ENCODE results near the gene RBFA. TPM values are rescaled to one million over a fixed set of nuclear protein-coding genes. Genes with fewer than 3 reads are reported as not detected.

The RBFA gene
- total and polyA plus RNA-seq, 8 donors, result 10.5 to 19.5 (median 12.3) TPM

DNA sequence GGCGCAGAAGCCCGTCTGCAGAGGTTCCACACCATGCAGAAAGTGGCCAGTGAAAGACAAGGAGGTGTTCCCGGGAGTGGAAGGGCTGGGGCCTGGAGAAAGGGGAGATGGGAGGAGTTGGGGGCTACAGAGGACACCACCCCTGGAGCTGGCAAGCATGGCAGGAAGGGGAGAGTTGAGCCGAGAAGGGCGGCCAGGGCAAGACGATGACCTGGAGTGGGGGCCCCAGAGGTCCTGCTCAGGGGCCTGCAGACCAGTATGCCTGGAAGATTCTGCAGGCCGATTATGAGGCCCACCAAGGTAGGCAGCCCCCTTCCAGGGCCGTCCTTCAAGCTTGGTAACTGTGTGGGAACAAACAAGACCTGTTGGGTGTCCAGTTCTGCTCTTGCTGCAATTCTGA lies 33.1 kb downstream of the RBFA start:
- Histone ChIP-seq H3K36me3 (no peaks in the 10 kb centered on the region), H3K27ac (no peak overlapping the region), H3K4me1 (no peaks in the 10 kb centered on the region), H3K4me3 (no peak overlapping the region), H3K27me3 (no peaks in the 10 kb centered on the region), H3K9me3 (peaks cover 0 to 3% (median 0%) of the 10 kb centered on the region in 4 donors)
- TF ChIP-seq, protein P1, sequence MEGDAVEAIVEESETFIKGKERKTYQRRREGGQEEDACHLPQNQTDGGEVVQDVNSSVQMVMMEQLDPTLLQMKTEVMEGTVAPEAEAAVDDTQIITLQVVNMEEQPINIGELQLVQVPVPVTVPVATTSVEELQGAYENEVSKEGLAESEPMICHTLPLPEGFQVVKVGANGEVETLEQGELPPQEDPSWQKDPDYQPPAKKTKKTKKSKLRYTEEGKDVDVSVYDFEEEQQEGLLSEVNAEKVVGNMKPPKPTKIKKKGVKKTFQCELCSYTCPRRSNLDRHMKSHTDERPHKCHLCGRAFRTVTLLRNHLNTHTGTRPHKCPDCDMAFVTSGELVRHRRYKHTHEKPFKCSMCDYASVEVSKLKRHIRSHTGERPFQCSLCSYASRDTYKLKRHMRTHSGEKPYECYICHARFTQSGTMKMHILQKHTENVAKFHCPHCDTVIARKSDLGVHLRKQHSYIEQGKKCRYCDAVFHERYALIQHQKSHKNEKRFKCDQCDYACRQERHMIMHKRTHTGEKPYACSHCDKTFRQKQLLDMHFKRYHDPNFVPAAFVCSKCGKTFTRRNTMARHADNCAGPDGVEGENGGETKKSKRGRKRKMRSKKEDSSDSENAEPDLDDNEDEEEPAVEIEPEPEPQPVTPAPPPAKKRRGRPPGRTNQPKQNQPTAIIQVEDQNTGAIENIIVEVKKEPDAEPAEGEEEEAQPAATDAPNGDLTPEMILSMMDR (IDR thresholded peaks at IDR 0.05), result no peak
- DNase-seq, result no peak
- intact Hi-C loops (cut with DNase I), result no loop called here
- FAIRE-seq, result no peak
- WGBS, 2 donors, result 79 to 85% methylated on average over 8 of the region's 8 CpGs
- ATAC-seq, result no peak

DNA sequence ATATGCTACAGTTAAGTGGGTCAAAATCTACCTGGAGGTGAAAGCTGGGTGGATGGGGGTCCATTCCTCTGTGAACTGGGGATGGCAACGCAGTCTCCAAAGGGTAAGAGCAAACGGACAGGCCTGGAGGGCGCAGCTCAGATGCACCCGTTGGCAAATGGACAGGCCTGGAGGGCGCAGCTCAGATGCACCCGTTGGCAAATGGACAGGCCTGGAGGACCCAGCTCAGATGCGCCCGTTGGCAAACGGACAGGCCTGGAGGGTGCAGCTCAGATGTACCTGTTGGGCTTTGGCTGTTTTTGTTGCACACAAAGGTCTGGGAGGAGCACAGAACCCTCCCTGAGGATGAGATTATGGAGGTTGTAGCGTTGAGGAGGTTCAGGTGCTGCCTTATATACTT lies 33.7 kb downstream of the RBFA start:
- H3K36me3 ChIP-seq, result no peaks in the 10 kb centered on the region
- no peak for ATAC-seq

DNA sequence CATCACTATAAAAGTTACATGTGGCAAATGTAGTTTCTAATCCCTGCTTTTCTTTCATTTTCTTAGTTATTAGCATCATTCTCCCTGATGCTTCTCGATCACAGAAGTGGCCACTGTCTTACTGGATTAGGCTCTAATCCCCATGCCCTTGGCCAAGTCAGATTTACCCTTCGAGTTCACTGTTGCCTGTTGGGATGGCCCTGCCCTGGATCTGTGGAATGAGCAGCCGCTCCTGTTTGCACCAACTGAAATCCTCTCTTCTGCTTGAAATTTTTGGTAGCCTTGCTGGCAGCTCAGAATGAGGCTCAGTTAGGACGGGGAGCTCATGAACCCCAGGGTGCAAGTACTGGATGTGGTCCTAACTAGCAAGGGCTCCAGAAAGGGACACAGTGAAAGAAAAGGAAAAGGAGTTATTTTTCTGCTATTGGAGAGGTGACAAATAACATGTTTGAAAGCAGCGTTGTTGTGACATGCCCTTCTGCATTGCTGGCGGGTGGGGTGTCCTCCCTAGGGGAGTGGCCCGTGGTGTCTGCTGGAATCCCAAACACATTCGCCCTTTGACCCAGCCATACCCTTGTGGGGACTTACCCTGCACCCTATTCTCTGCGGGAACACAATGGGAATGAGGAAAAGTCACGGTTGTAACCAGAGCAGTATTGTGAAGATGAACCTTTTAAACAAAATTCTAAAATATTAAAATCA lies 34.5 kb downstream of the RBFA start:
- H3K36me3 ChIP-seq, result no peaks in the 10 kb centered on the region
- no peaks in the 10 kb centered on the region for H3K4me1 ChIP-seq
- no peak for DNase-seq
- H3K27ac ChIP-seq, result no peak overlapping the region
- no peak for FAIRE-seq
- no peaks in the 10 kb centered on the region for H3K9me3 ChIP-seq
- WGBS, 2 donors, result 74 to 75% methylated on average over 10 of the region's 10 CpGs
- TF ChIP-seq, protein P1 (IDR thresholded peaks at IDR 0.05), result no peak
- H3K4me3 ChIP-seq, result no peak overlapping the region
- intact Hi-C loops (cut with DNase I), result no loop called here
- ATAC-seq, result no peak
- no peaks in the 10 kb centered on the region for H3K27me3 ChIP-seq

More for the DNA sequence above, 33.7 kb downstream of the RBFA start:
- TF ChIP-seq, protein P1 (IDR thresholded peaks at IDR 0.05), result no peak
- no peaks in the 10 kb centered on the region for H3K27me3 ChIP-seq
- no peak for FAIRE-seq
- no peaks in the 10 kb centered on the region for H3K9me3 ChIP-seq
- no peak overlapping the region for H3K27ac ChIP-seq
- intact Hi-C loops (cut with DNase I), result no loop called here
- no peak for DNase-seq
- H3K4me1 ChIP-seq, result no peaks in the 10 kb centered on the region
- no peak overlapping the region for H3K4me3 ChIP-seq
- 84 to 94% methylated on average over 10 of the region's 10 CpGs for WGBS, 2 donors

DNA sequence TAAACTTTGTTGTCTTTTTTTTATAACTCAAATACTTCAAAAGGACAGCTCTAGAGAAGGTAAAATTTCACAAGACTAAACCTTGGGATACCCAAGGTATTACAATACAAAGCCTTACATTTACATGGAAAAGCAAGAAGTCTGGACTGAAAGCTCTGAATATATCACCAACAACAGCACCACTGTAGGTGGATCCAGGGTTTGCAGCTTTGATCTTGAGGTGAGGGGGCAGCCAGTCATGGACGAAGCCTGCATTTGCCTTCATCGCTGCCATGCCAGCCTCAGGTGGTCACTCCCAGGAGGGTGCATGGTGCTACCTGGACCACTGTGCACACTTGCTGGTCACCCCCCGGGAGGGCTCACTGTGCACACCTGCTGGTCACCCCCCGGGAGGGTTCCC lies 36.6 kb downstream of the RBFA start:
- TF ChIP-seq, protein P1 (IDR thresholded peaks at IDR 0.05), result no peak
- ATAC-seq (no peak), DNase-seq (no peak), FAIRE-seq (no peak)
- no peak overlapping the region for H3K4me3 ChIP-seq
- H3K36me3 ChIP-seq, result no peaks in the 10 kb centered on the region
- intact Hi-C loops (cut with DNase I), result no loop called here
- H3K4me1 ChIP-seq, result no peaks in the 10 kb centered on the region
- WGBS, 2 donors, result 96 to 97% methylated on average over 2 to 4 of the region's 4 CpGs
- no peaks in the 10 kb centered on the region for H3K9me3 ChIP-seq
- H3K27ac ChIP-seq, result no peak overlapping the region
- H3K27me3 ChIP-seq, result no peaks in the 10 kb centered on the region

DNA sequence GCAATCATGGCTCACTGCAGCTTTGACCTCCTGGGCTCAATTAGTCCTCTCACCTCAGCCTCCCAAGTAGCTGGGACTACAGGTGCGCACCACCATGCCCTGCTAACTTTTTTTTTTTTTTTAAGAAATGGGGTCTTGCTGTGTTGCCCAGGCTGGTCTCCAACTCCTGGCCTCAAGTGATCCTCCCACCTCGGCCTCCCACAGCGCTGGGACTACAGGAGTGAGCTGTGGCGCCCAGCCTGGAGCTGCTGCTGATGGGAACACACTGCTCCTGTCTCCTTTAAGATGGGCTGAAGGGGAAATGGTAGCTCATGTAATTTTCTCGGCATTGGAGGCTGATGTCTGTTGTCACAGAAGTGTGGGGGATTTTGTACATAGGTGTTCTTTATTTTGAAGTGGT lies 39.9 kb downstream of the RBFA start:
- no peak for DNase-seq
- Histone ChIP-seq H3K27me3 (no peaks in the 10 kb centered on the region), H3K4me3 (no peak overlapping the region), H3K9me3 (no peaks in the 10 kb centered on the region), H3K36me3 (no peaks in the 10 kb centered on the region), H3K27ac (no peak overlapping the region), H3K4me1 (no peaks in the 10 kb centered on the region)
- TF ChIP-seq, protein P1 (IDR thresholded peaks at IDR 0.05), result no peak
- no peak for ATAC-seq
- 90 to 93% methylated on average over 5 of the region's 5 CpGs for WGBS, 2 donors
- no peak for FAIRE-seq
- intact Hi-C loops (cut with DNase I), result no loop called here
